GM12875 (cell line): ENCODE measurements around the gene KIF4B.

Experiments used
- H3K4me3 ChIP-seq: one replicate; pipeline ENCODE4 v1.5.1; 2011; ENCODE audit warnings: low read depth, low read length, control low read depth
- TF ChIP-seq, protein P1 (sequence below): IDR thresholded peaks from 2 replicates; pipeline ENCODE4 v1.5.1; 2011; ENCODE audit warnings: low read depth, mild to moderate bottlenecking, control low read depth, inconsistent platforms, low read length, moderate library complexity, borderline replicate concordance; ENCODE audit not compliant: insufficient read depth

KIF4B gene

DNA sequence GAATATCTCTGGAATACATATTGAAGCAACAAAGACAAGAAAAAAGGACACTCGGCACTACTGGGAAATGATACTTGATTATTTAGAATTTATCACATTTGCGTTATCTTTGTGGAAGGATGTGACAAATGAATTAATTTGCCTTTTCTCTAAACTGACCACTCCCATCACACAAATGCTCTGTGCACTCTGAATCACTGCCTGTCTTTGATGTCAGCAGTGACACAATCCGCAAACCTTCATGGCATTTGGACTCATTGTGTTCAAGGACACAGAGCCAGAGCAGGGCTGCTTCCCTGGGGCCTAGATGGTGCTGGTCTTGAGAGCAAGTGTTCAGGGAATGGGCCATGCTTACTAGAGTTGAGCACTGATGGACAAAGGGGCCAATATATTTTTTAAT lies 4.9 kb upstream of the KIF4B start:
- H3K4me3 ChIP-seq: no peak overlapping the region
- TF ChIP-seq, protein P1, sequence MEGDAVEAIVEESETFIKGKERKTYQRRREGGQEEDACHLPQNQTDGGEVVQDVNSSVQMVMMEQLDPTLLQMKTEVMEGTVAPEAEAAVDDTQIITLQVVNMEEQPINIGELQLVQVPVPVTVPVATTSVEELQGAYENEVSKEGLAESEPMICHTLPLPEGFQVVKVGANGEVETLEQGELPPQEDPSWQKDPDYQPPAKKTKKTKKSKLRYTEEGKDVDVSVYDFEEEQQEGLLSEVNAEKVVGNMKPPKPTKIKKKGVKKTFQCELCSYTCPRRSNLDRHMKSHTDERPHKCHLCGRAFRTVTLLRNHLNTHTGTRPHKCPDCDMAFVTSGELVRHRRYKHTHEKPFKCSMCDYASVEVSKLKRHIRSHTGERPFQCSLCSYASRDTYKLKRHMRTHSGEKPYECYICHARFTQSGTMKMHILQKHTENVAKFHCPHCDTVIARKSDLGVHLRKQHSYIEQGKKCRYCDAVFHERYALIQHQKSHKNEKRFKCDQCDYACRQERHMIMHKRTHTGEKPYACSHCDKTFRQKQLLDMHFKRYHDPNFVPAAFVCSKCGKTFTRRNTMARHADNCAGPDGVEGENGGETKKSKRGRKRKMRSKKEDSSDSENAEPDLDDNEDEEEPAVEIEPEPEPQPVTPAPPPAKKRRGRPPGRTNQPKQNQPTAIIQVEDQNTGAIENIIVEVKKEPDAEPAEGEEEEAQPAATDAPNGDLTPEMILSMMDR: no peak

DNA sequence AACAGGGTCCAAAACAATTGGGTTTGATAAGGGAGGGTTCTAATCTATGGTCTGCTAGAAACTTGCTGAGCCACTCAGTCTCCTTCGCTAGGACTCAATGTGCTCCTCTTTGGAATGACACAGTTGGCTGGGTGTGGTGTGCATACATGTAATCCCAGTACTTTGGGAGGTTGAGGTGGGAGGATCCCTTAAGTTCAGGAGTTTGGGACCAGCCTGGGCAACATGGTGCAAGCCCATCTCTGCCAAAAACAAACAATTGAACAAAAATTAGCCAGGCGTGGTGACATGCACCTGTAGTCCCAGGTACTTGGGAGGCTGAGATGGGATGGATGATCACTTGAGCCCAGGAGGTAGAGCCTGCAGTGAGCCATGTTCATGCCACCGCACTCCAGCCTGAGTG lies 2.7 kb upstream of the KIF4B start:
- no peak overlapping the region for H3K4me3 ChIP-seq
- TF ChIP-seq, protein P1: no peak

DNA sequence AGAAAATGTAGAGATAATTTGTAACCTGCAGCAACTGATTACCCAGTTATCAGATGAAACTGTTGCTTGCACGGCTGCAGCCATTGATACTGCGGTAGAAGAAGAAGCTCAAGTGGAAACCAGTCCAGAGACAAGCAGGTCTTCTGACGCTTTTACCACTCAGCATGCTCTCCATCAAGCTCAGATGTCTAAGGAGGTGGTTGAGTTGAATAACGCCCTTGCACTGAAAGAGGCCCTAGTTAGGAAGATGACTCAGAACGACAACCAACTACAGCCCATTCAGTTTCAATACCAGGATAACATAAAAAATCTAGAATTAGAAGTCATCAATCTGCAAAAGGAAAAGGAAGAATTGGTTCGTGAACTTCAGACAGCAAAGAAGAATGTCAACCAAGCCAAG lies 1.7 kb downstream of the KIF4B start:
- TF ChIP-seq, protein P1: no peak
- no peak overlapping the region for H3K4me3 ChIP-seq

DNA sequence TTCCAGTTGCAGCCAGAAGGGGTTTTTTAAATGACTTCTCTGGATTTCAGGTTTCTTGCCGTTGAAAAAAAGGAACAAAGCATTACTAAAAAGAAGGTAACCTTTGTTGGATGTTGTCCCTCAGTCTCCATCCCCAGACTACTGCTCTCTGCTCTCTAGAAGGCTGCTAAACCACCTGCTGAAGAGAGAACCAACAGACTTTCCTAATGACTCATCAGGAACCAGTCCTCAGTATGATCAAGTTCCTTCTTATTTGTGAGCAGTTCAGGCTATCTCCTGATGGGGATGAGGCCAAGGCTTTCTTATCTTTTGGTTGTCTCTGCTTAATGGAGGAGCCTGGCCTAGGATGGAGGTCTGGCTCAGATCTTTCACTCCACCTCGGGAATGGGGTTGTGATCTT lies 4.1 kb downstream of the KIF4B start:
- TF ChIP-seq, protein P1: no peak
- no peak overlapping the region for H3K4me3 ChIP-seq

DNA sequence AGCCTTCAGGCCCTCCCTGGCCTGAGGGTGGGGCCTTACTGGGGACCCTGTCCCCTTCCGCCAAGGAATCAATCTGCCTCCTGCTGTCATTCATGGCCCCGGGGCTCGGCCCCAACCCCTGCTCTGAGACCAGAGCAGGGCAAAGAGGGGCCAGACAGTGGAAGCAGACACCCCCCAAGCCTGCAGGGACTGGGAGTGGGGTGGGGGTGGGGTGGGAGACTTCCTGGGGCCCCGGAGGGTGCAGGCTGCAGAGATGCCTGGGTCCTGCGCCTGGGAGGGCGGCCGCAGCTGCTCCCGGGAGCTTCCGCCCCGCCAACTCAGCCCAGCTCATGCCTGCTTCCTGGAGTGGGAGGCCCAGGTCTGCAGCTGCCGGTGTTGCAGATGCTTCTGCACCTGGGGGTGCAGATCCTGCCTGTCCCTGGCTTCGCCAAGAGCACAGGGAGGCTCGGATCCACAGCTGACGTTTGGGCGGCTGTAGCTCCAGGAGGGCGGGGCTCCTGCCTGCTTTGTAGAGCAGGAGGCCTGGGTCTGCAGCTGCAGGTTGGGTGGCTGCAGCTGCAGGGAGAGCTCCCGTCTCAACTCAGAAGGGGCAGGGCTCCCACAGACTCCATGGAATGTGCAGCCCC lies 6.2 kb downstream of the KIF4B start:
- TF ChIP-seq, protein P1: no peak
- H3K4me3 ChIP-seq: no peak overlapping the region

DNA sequence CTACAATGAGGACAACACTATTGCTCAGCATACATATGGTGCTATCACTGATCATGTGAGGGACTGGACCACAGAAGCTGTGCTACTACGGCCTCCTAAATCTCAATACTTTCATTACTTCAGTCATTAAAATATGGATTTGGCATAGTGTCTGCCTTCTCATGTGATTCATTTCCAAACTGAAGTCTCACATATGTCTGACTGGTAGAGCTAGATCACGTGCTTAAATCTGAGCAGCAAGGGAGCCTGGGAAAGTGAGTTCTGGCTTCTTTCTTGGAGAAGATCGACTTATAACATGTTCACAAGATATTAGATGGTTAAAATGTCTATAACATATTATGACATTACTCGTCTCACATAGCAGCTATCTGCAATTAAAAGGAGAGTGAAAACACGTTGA lies 8.3 kb downstream of the KIF4B start:
- no peak overlapping the region for H3K4me3 ChIP-seq
- TF ChIP-seq, protein P1: no peak

DNA sequence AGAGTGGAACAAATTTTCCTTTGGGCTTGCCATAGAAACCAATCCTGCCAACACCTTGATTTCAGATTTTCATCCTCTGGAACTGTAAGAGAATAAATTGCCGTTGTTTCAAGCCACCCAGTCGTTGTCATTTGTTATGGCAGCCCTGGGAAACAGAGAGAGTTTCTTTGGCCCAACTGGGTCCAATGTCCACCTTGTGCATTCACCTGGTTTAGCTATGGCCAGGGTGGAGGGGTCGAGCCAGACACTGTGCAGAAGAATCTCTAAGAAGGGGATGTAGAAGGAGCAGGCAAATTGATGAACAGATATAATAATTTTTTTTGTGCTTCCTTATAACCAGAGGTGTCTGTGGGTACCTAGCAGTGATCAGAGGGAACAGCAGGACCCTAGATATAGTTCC lies 9.8 kb downstream of the KIF4B start:
- H3K4me3 ChIP-seq: no peak overlapping the region
- TF ChIP-seq, protein P1: no peak
